ENCODE measurements around the gene EXO1.
A peak's percentile ranks its signal among the peaks of the same experiment; 100 is the strongest.

GRCh38 chr1:241834733-241835377 is 13.1 kb upstream of the EXO1 start:
- TF ChIP-seq EZH2 (IDR thresholded peaks at IDR 0.05; ENCODE audit: borderline replicate concordance, low read depth, low read length, poor library complexity, severe bottlenecking) (no peak), CTCF (conservative IDR thresholded peaks at IDR 0.05; ENCODE audit: low read depth, low read length) (peak; percentile 61)
